HG02642 (cell line): Measurements from ENCODE around the gene COPS6.

Experiments used
- ATAC-seq: cut with Tn5 transposase; IDR thresholded peaks from one replicate; pipeline ENCODE4 v1.9.1; 2021; ENCODE audit warnings: mild to moderate bottlenecking; ENCODE audit not compliant: unreplicated experiment, poor library complexity

Gene COPS6

GRCh38 chr7:100077205-100077604 is 11.6 kb upstream of the COPS6 start:
- no peak for ATAC-seq

DNA sequence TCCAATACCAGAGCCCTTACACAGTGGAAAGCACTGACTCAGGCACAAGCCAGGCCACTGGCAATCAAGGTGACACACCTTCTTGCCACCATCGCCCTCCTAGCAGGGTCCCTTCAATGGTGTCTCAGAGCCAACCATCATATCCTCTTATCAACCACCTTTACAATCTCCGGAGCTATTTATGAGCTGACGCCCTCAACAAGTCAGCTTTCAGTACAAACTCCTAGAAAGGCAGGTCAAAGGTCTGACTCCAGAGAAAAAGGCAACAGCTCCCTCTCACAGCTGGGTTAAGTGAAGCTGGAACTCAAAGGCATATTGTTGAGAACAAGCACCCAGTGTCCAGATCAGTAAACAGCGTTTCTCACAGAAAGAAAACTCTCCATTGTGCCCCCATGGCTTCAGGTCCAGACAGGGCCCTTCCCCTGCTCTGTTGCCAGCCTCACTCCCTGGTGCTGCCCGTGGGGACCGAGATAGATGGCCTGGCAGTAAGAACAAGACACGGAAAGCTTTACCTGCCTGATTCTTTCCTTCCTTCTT is 9.7 kb upstream of the COPS6 start:
- no peak for ATAC-seq

DNA sequence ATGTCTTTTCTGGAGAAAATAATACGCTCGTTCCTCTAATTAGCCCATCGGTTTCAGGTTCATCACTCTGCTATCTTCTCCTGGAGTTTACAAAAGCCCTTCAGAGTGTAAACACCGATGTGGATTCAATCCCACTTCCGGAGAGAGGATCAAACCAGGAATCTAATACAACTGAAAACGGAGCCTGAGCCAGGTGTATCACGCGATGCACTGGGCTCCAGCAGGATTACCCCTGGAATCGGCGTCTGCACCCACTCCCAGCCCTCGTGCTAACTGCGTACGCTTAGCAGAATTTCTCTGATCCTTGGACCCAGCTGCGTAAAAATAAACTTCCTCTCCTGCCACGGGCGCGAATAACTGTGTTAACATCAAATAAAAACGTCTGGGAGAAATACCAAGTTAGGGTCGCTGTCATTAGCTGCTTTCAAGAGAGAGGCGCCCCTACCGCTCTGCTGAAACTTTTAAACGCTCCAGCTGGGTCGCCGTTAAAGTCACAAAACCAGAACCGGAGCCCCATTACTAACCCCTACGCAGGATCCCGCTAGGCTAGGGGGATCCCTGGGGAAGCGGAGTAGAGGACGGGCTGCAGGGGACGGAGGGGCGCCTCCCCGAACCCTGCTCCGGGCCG is 7.7 kb upstream of the COPS6 start:
- ATAC-seq = no peak

DNA sequence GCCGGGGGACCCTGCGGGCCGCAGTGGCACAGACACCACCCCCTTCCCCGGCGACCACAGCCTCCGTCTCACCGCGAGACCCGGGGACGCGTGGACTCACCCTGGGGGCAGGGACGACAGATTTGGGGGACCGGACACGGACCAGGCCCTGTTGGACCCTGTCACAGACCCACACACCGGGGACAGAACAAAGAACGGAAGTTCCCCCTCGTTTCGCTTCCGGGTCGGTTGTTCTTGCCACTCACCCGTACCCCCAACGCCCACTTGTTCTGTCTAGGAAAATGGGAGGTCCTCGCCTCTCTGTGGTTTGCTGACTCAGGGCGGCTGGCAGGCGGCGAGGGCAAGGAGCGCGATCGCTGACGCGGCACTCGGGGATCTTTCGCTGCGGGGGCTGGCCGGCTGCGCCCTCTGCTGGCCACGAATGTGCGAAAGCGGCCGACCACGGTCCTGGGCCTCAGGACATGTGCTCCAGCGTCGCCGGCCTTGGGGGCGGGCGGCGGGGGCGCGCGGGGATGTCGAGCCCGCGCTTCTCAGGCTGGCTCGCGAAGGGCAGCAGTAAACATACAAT is 7.2 kb upstream of the COPS6 start, which contains the start of gene ZNF3:
TSS of gene ZNF3 (minus strand) at position 189 of the 568 bp plus-strand sequence. CDS start 4,366 bp downstream, outside the sequence.
- ATAC-seq = peak; percentile 83

GRCh38 chr7:100082978-100083377 is 5.8 kb upstream of the COPS6 start:
- ATAC-seq = no peak

- no peak for ATAC-seq
These were observed 3.3 kb upstream of the COPS6 start for GRCh38 chr7:100085515-100085914.

GRCh38 chr7:100087055-100087750 is 1.6 kb upstream of the COPS6 start:
- no peak for ATAC-seq

DNA sequence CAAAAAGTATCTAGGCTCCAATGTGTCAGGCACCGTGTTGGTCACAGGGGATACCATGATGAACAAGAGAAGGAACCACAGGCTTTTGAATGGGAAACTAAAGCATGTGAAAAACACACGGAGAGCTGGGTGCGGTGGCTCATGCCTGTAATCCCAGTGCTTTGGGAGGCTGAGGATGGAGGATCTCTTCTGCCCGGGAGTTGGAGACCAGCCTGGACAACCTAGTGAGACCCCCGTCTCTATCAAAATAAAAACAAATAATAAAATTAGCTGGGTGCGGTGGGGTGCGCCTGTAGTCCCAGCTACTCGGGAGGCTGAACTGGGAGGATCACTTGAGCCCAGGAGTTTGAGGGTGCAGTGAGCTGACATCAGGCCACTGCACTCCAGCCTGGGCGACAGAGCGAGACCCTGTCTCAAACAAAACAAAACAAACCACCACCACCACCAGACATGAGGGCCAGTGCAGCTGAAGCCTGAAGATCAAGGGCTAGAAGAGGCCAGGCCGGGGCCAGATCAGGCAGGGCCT is 611 bp upstream of the COPS6 start:
- peak; percentile 5 for ATAC-seq

GRCh38 chr7:100089458-100090196 is 858 bp downstream of the COPS6 start:
- no peak for ATAC-seq

DNA sequence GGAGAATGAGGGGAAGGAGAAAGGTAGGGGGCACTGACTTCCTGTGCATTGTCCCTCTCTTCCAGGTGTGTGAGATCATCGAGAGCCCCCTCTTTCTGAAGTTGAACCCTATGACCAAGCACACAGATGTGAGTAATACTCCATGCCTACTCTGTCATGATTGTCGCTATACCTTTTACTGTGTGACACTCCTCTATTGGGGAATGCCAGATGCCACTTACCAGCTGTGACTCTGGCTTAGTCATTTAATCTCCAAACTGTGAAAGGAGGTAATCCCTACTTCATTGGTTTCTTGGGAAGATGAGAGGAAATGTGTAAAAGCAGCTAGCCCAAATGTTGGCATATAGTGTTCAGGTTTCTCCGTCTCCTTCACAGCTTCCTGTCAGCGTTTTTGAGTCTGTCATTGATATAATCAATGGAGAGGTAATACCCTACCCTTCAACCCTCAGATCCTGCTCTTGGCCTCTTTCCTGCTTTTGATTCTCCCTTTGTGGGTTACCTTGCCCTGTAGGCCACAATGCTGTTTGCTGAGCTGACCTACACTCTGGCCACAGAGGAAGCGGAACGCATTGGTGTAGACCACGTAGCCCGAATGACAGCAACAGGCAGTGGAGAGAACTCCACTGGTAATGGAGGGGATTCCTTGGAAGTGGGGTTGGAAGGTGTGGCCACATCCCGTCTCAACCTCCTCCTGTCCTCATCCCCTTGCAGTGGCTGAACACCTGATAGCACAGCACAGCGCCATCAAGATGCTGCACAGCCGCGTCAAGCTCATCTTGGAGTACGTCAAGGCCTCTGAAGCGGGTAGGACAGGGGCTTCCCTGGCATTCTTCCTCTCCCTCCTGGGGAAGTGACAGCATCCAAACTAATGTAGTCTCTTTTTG is 2.0 kb downstream of the COPS6 start:
- no peak for ATAC-seq

- no peak for ATAC-seq
These were observed 2.8 kb downstream of the COPS6 start for GRCh38 chr7:100091411-100092181.

DNA sequence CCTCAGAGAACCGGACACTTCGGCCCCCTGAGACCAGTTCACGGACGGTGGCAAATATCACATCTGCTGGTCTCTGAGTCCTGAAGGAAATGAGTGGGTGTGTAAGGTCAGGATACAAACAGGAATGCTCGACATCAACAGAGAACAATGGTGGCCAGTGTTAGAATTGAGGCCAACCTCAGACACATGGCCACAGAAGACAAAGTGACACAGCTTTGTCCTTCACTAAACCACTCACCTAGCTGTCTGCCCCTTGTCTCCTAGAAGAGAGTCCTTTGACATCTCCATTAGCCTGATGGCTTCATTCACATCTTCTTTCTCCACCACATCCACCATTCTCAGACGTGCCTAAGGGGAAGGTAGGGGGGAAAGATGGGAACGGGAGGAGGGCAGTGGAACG is 4.3 kb downstream of the COPS6 start:
- no peak for ATAC-seq

DNA sequence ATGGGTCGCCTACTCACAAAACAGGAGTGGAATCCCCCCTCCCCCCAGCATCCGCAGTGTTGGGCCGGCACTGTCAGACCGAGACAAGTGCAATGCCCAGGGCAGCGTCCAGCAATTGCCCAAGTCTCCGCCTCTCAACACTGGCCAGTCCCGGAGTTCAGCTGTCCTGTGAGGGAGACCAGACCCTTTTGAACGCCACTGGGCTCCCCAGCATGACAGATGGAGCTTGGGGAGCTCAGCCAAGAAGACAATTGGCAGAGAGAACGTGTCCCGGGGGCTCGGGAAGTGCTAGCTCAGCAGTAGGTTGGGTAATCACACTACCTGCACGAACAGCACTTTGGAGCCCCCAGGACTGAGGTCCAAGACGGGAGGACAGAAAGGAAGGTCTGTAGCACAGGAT is 4.7 kb downstream of the COPS6 start:
- ATAC-seq = no peak

DNA sequence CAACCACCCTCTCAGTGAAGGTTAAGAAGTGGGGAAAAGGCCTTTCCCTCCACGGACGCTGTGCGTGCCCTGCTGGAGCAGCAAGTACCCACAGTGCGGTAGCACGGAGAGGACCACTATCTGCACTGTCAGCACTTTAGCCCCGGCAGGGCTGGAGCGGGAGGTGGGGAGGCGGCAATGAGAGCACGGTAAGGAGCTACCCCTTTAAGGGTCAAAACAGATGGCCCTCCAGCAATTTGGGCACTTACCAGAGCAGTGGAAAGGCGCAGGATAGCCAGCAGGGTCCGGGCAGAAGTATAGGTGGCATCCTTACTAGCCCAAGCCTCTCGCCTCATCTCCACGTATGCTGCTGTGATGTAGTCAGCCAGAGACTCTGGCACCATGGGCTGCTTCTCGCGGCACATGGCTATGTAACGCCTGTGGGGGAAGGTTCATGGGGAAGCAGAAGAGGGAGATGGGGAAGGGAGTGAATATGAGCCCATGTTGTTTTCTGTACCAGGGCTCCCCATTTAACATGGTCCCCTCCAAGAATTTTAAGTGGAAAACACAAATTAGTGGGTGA is 5.2 kb downstream of the COPS6 start:
- no peak for ATAC-seq

DNA sequence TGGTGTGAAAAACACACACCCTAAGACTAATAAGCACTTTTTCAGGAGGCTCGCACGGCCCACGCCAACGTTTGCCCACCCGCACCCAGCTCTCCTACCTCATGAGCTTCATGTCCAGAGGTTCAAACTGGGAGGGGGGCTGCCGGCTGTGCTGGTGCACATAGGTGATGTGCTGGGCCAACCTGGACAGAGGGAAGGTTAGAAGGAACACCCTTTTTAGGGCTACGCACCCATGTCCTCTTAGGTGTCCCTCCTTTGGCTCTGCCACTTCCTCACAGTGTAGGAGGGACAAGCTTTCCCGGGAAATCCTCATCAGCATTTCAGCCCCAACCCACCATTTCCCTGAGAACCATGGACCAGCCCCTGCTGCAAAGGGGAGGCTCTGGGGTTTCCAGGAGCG is 6.5 kb downstream of the COPS6 start:
- ATAC-seq = no peak

DNA sequence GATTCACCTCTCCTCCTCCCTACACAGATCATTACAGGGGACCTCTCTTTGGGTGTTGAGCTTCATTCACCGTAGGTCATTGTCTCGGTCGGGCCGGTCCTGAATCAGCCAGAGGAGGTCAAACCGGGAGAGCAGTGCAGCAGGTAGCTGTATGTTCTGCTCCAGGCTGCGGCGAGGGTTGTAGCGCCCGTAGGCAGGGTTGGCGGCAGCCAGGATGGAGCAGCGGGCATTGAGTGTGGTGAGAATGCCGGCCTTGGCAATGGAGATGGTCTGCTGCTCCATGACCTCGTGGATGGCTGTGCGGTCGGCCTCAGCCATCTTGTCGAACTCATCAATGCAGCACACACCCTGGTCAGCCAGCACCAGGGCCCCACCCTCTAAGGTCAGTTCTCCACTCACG is 6.9 kb downstream of the COPS6 start:
- no peak for ATAC-seq

GRCh38 chr7:100098913-100099312 is 10.1 kb downstream of the COPS6 start:
- no peak for ATAC-seq

DNA sequence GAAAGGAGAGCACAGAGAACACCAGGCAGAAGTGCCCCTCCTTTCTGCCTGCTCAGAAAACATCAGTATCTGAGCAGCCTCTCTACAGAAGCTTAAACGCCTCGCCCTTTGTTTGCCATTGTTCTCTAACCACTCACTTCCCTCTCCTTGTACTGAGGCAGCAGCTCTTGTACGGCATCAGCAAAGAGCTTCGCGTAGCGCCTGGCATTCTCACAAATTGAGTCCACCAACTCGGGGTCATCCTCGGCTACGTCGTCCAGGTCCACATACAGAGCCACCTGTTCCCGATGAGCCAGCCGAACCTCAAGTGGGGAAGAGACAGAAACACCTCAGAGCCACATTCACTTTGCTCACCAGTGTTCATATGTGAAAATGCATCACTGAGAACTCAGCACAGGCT is 10.7 kb downstream of the COPS6 start:
- no peak for ATAC-seq
